Measurements from ENCODE around the gene MARK2.
"Not testable (repeated sequence)": the region's sequence is repeated elsewhere in the genome, so short reads cannot be mapped to it uniquely, and the experiment has no call there.

MARK2 gene

DNA sequence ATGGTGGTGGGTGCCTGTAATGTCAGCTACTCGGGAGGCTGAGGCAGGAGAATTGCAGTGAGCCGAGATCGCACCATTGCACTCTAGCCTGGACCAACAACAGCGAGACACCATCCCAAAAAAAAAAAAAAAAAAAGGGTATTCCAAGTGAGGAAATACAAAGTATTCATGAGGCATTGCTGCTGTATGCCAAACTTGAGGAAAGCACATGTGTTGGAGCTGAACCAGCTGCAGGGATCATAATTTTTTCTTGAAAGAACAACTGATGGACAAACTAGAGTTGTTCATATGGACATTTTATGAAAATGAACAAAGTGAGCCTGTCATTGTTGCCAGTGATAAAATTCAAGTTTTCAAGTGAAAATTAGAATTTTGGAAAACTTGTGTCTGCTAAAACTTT lies 15.8 kb downstream of the MARK2 start:
- Histone ChIP-seq H3K4me2 (ENCODE audit: low read length) (no peak overlapping the region), H3K36me3 (ENCODE audit: control insufficient read depth, insufficient read depth, low read length) (no peaks in the 10 kb centered on the region), H3K79me2 (peaks cover 23% of the 10 kb centered on the region), H3K4me3 (ENCODE audit: low read depth, low read length) (no peak overlapping the region), H3K9me3 (ENCODE audit: control insufficient read depth, low read length) (no peaks in the 10 kb centered on the region), H3K27me3 (ENCODE audit: control insufficient read depth, insufficient read depth, low read length) (no peaks in the 10 kb centered on the region), H3K27ac (no peak overlapping the region), H2AFZ (no peak overlapping the region), H3K4me1 (peaks cover 9% of the 10 kb centered on the region), H3K9ac (no peak overlapping the region)
- TF ChIP-seq, protein P1, sequence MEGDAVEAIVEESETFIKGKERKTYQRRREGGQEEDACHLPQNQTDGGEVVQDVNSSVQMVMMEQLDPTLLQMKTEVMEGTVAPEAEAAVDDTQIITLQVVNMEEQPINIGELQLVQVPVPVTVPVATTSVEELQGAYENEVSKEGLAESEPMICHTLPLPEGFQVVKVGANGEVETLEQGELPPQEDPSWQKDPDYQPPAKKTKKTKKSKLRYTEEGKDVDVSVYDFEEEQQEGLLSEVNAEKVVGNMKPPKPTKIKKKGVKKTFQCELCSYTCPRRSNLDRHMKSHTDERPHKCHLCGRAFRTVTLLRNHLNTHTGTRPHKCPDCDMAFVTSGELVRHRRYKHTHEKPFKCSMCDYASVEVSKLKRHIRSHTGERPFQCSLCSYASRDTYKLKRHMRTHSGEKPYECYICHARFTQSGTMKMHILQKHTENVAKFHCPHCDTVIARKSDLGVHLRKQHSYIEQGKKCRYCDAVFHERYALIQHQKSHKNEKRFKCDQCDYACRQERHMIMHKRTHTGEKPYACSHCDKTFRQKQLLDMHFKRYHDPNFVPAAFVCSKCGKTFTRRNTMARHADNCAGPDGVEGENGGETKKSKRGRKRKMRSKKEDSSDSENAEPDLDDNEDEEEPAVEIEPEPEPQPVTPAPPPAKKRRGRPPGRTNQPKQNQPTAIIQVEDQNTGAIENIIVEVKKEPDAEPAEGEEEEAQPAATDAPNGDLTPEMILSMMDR (IDR thresholded peaks at IDR 0.05) = no peak

DNA sequence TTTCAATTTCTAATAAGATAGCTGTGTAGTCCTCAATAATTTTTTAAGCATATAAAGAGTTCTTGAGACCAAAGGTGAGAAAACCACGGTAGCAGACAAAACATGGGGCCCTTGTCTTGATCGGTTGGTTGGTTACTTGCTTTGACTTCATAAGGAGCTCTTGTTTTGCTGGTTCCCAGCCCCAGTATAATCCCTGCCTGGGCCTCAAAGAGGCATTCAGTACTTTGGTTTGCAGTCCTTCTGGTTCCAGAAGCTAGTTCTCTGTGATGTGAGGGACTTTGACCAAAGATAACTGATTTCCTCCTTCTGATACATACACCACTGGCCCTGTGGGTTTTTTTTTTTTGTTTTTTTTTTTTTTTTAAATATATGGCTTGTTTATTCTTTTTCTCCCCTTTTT lies 17.1 kb downstream of the MARK2 start:
- Histone ChIP-seq H3K79me2 (peaks cover 18% of the 10 kb centered on the region), H3K9ac (no peak overlapping the region), H3K4me2 (ENCODE audit: low read length) (no peak overlapping the region), H3K4me3 (ENCODE audit: low read depth, low read length) (no peak overlapping the region), H3K27ac (no peak overlapping the region), H3K27me3 (ENCODE audit: control insufficient read depth, insufficient read depth, low read length) (no peaks in the 10 kb centered on the region), H3K36me3 (ENCODE audit: control insufficient read depth, insufficient read depth, low read length) (no peaks in the 10 kb centered on the region), H3K9me3 (ENCODE audit: control insufficient read depth, low read length) (no peaks in the 10 kb centered on the region), H3K4me1 (peaks cover 3% of the 10 kb centered on the region), H2AFZ (no peak overlapping the region)
- TF ChIP-seq, protein P1 (IDR thresholded peaks at IDR 0.05) = no peak

DNA sequence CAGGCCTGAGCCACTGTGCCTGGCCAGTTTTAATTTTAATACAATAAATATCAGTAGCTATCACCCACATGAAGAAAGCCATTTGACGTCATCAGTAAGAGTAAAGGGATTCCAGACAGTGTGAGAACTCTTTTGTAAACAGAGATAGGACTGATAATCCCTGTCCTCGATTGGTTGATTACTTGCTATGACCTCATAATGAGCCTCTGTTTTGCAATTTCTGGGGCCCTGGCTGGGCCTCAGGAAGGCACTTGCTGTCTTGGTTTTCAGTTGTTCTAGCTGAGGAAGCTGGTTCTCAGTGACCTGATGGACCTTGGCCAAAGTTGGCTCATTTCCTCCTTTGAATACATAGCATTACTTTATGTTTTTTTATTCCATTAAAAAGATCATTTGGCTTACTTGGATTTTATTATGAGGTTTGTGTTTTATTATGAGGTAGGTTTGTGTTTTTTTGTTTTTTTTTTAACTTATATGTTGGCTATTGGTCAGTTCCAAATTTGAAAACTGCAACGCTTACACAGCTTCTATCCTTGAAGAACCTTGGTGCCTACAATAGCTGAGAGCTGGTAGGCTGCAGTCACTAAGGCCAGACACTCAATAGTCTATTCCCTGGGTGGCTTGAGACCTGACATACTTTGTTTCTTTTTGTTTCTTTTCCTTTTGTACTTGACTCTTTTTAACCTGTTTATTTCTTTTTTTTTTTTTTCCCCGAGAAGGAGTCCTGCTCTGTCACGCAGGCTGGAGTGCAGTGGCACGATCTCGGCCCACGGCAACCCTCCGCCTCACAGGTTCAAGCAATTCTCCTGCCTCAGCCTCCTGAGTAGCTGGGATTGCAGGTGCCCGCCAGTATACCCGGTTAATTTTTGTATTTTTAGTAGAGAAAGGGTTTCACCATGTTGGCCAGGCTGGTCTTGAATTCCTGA lies 20.0 kb downstream of the MARK2 start:
- no peak overlapping the region for H3K9ac ChIP-seq
- H3K27me3 ChIP-seq (ENCODE audit: control insufficient read depth, insufficient read depth, low read length) = no peaks in the 10 kb centered on the region
- H3K9me3 ChIP-seq (ENCODE audit: control insufficient read depth, low read length) = no peaks in the 10 kb centered on the region
- H3K27ac ChIP-seq = peak overlapping the region; percentile 56
- H3K4me3 ChIP-seq (ENCODE audit: low read depth, low read length) = no peak overlapping the region
- H2AFZ ChIP-seq = no peak overlapping the region
- peaks cover 20% of the 10 kb centered on the region for H3K79me2 ChIP-seq
- H3K4me1 ChIP-seq = peaks cover 3% of the 10 kb centered on the region
- H3K4me2 ChIP-seq (ENCODE audit: low read length) = no peak overlapping the region
- H3K36me3 ChIP-seq (ENCODE audit: control insufficient read depth, insufficient read depth, low read length) = no peaks in the 10 kb centered on the region
- TF ChIP-seq, protein P1 (IDR thresholded peaks at IDR 0.05) = no peak

DNA sequence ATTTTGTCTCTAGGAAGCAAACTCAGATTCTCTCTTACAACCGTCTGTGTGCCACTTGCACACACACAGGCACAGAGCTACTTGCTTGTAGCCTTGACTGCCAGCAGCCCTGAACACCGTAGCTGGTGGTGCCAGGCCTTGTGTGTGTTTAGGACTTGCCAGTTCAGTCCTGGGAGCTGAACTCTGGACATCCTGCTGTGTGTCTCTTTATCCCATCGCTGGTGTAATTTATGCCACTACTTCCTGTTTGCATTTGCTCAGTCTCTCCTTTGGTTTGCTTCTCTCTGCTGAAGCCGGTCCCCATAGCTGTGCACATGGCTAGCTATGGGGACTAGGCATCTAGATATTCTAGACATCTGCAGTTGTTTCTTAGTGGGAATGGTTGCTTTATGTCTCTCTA lies 24.0 kb downstream of the MARK2 start:
- TF ChIP-seq, protein P1 (IDR thresholded peaks at IDR 0.05) = no peak
- Histone ChIP-seq H3K79me2 (peaks cover 14% of the 10 kb centered on the region), H3K9me3 (ENCODE audit: control insufficient read depth, low read length) (no peaks in the 10 kb centered on the region), H3K4me1 (peaks cover 27% of the 10 kb centered on the region), H2AFZ (no peak overlapping the region), H3K9ac (no peak overlapping the region), H3K4me3 (ENCODE audit: low read depth, low read length) (no peak overlapping the region), H3K36me3 (ENCODE audit: control insufficient read depth, insufficient read depth, low read length) (no peaks in the 10 kb centered on the region), H3K27me3 (ENCODE audit: control insufficient read depth, insufficient read depth, low read length) (no peaks in the 10 kb centered on the region), H3K27ac (no peak overlapping the region), H3K4me2 (ENCODE audit: low read length) (no peak overlapping the region)

DNA sequence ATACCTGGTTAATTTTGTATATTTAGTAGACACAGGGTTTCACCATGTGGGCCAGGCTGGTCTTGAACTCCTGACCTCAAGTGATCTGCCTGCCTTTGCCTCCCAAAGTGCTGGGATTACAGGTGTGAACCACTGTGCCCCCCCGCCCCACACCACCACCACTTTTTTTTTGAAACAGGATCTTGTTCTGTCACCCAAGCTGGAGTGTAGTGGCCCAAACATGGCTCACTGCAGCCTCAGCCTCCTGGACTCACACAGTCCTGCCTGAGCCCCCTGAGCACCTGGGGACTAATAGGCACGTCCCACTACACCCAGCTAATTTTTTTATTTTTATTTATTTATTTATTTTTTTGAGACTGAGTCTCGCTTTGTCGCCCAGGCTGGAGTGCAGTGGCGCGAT lies 24.7 kb downstream of the MARK2 start:
- not testable (repeated sequence) for H3K4me3 ChIP-seq (ENCODE audit: low read depth, low read length); H3K9me3 ChIP-seq (ENCODE audit: control insufficient read depth, low read length); H3K27ac ChIP-seq

More for the DNA sequence above, 24.7 kb downstream of the MARK2 start:
- not testable (repeated sequence) for H3K4me2 ChIP-seq (ENCODE audit: low read length); H3K9ac ChIP-seq; H3K36me3 ChIP-seq (ENCODE audit: control insufficient read depth, insufficient read depth, low read length); H3K27me3 ChIP-seq (ENCODE audit: control insufficient read depth, insufficient read depth, low read length); H2AFZ ChIP-seq
- peaks cover 12% of the 10 kb centered on the region for H3K79me2 ChIP-seq
- peaks cover 29% of the 10 kb centered on the region for H3K4me1 ChIP-seq

All from parathyroid adenoma (tissue), 2 donors.